Erythroblast (primary cell): ENCODE measurements around the gene ZNF709.
"Not testable (repeated sequence)": the region's sequence is repeated elsewhere in the genome, so short reads cannot be mapped to it uniquely, and the experiment has no call there.

Experiments
- GATA1 ChIP-seq: IDR thresholded peaks from 2 replicates; pipeline ENCODE4 v1.6.1; 2011; ENCODE audit warnings: low read depth, mild to moderate bottlenecking, control low read depth, low read length, moderate library complexity
- POLR2A ChIP-seq: IDR thresholded peaks from 2 replicates; pipeline ENCODE4 v1.6.1; 2011; ENCODE audit warnings: mild to moderate bottlenecking, low read length

DNA sequence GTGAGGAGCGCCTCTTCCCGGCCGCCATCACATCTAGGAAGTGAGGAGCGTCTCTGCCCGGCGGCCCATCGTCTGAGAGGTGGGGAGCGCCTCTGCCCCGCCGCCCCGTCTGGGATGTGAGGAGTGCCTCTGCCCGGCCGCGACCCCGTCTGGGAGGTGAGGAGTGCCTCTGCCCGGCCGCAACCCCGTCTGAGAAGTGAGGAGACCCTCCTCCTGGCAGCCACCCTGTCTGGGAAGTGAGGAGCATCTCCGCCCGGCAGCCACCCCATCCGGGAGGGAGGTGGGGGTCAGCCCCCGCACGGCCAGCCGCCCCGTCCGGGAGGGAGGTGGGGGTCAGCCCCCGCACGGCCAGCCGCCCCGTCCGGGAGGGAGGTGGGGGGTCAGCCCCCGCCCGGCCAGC lies 17.0 kb downstream of the ZNF709 start:
- TF ChIP-seq POLR2A, GATA1: not testable (repeated sequence)
